ENCODE measurements around the gene KRT5. TPM values are rescaled to one million over a fixed set of nuclear protein-coding genes. Genes with fewer than 3 reads are reported as not detected.

Gene KRT5
- total and polyA plus RNA-seq, 2 of the 13 experiments (the other 11 are each of a cell fraction or from before 2014, with no cell fraction given): 0.08 TPM; not detected in 1

- WGBS (ENCODE audit: low lambda C conversion rate): 8% methylated on average over 7 of the region's 8 CpGs
- Histone ChIP-seq H3K36me3 (replicated peaks in 1 of 2; ENCODE audit: control insufficient read depth in 1 of 2, insufficient read depth in 2 of 2, low read length in 2 of 2) (no peaks in the 10 kb centered on the region), H3K4me1 (ENCODE audit: insufficient read depth, low read length) (no peaks in the 10 kb centered on the region), H3K27me3 (ENCODE audit: control insufficient read depth in 1 of 2, insufficient read depth in 2 of 2, low read length in 2 of 2) (peaks cover 2 to 8% of the 10 kb centered on the region in 2 experiments; a peak in 3 of 5 replicates), H3K79me2 (ENCODE audit: insufficient read depth, low read length) (no peaks in the 10 kb centered on the region), H4K20me1 (ENCODE audit: insufficient read depth, low read length) (no peaks in the 10 kb centered on the region), H2AFZ (ENCODE audit: low read length) (no peak overlapping the region), H3K27ac (ENCODE audit: extremely low read length, insufficient read depth, low read length) (no peak overlapping the region), H3K4me2 (ENCODE audit: low read depth, low read length) (no peak overlapping the region), H3K9me3 (ENCODE audit: low read length) (no peaks in the 10 kb centered on the region), H3K4me3 (replicated peaks in 1 of 3; ENCODE audit: insufficient read depth in 1 of 3, low read depth in 2 of 3, low read length in 3 of 3) (no peak overlapping the region), H3K9ac (ENCODE audit: insufficient read depth, low read depth, low read length) (no peak overlapping the region)
- FAIRE-seq (no peak), ATAC-seq (no peak), DNase-seq (ENCODE audit: low spot score) (no peak)
- POLR2A ChIA-PET: no interaction called here
- no TSS peak for BruUV-seq (replicated peaks)
- in situ Hi-C loops (cut with HindIII; ENCODE audit: extremely low pct_ligation_motif_present, low pct_unique_long_range_greater_than_20kb) (no loop called here), intact Hi-C loops (cut with micrococcal nuclease; ENCODE audit: unreplicated experiment) (no loop called here)
- CTCF ChIA-PET (ENCODE audit: low intra/inter-chr PET ratio, low total read pairs): no interaction called here
- TF ChIP-seq ZNF326 (CRISPR knock-in tag; IDR thresholded peaks at IDR 0.05; ENCODE audit: borderline replicate concordance) (no peak), CENPT (CRISPR knock-in tag; IDR thresholded peaks at IDR 0.05; ENCODE audit: low read depth) (no peak), PRPF4 (IDR thresholded peaks at IDR 0.05; ENCODE audit: low read depth, low read length, poor library complexity, severe bottlenecking) (no peak), ZNF839 (CRISPR knock-in tag; IDR thresholded peaks at IDR 0.05; ENCODE audit: borderline replicate concordance) (no peak), RERE (CRISPR knock-in tag; IDR thresholded peaks at IDR 0.05; ENCODE audit: low read depth) (no peak), XRCC5 (optimal IDR thresholded peaks at IDR 0.05; ENCODE audit: low read length) (no peak), JARID2 (CRISPR knock-in tag; IDR thresholded peaks at IDR 0.05; ENCODE audit: insufficient replicate concordance) (no peak), ZNF784 (CRISPR knock-in tag; IDR thresholded peaks at IDR 0.05; ENCODE audit: borderline replicate concordance) (no peak), ZNF292 (CRISPR knock-in tag; IDR thresholded peaks at IDR 0.05; ENCODE audit: borderline replicate concordance, low read depth) (no peak), CENPX (CRISPR knock-in tag; IDR thresholded peaks at IDR 0.05) (no peak), AGO1 (IDR thresholded peaks at IDR 0.05; ENCODE audit: low read depth, low read length, poor library complexity, severe bottlenecking) (no peak), POGK (CRISPR knock-in tag; conservative IDR thresholded peaks at IDR 0.05) (no peak)
These were observed 1.4 kb downstream of the KRT5 start for GRCh38 chr12:52518574-52519386.
